ENCODE results near the gene CAMK1D.
A peak's percentile ranks its signal among the peaks of the same experiment; 100 is the strongest.
"Not testable (repeated sequence)": the region's sequence is repeated elsewhere in the genome, so short reads cannot be mapped to it uniquely, and the experiment has no call there.

Gene CAMK1D

DNA sequence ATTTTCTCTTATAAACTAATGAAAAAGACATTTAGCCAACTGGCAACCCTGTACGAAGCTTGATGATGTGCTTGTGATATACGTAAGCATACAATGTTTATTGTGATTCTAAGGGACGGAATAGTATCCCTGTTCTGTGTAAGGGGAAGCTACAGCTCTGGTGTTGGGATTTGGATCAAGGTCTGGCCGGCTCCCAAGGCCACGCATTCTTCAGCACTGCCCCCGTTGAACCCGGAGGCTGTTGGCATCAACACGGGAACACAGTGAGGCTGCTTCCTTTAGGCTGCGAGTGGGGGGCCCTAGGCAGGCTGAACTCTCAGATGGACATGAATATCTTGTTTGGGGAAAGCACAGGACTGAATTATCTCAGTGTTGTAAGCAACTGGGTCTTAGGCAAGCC is 180.6 kb downstream of the CAMK1D start:
- DNase-seq: no peak

- no peak for DNase-seq
These were observed 182.2 kb downstream of the CAMK1D start for GRCh38 chr10:12531305-12532220.

DNA sequence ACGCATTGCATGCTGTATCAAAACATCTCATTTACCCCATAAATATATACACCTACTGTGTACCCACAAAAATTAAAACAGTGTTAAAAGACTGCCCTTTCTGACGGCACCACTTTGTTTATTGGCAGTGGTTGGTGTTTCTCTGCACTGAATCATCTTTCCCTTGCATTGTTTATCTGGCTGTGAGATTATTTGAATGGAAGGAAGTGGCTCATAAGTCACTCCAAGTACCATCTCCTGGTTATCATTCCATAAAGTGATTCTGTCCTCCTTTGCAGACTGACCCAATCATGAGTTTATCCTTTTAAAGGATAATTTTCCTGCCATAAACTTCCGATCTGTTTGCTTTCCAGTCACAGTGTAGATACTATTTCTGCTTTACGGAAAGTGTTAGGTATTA is 183.8 kb downstream of the CAMK1D start:
- no peak for DNase-seq

DNA sequence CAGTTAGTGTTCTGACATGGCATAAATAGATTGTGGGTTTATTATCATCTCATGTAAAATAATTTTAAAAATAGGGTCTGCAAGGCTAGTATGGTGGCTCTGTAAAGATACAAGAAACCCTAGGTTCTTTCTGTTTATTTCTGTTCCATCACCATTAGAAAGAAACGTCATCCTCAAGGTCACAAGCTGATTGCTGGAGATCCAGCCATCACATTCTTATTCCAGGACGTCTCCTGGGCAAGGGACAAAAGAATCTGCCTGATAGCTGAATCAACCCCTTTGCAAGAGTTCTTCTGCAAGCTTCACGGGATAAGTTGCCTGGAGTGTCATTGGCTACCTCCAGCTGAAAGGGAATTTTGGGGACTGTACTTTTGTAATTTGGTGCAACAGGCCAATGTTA is 184.4 kb downstream of the CAMK1D start:
- DNase-seq: no peak

- DNase-seq: peak; percentile 20
These were observed 185.5 kb downstream of the CAMK1D start for GRCh38 chr10:12534824-12535223.

DNA sequence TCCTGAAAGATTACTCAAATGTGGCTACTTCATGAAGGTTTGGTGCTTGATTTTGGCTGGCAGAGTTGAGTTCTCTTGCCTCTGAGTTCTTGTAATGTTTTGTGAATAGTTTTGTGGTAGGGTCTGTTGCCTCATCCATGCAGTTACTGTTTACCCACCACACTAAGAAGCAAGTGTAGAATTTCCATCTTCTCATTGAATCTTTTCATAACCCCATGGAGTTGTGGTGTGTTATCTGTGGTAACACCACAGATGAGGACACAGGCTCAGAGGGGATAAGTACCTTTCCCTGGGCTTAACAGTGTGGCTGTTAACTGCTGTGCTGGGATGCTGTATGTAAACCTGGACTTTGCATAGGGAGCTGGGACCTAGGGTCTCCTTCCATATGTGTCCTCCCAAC is 186.3 kb downstream of the CAMK1D start:
- no peak for DNase-seq

DNA sequence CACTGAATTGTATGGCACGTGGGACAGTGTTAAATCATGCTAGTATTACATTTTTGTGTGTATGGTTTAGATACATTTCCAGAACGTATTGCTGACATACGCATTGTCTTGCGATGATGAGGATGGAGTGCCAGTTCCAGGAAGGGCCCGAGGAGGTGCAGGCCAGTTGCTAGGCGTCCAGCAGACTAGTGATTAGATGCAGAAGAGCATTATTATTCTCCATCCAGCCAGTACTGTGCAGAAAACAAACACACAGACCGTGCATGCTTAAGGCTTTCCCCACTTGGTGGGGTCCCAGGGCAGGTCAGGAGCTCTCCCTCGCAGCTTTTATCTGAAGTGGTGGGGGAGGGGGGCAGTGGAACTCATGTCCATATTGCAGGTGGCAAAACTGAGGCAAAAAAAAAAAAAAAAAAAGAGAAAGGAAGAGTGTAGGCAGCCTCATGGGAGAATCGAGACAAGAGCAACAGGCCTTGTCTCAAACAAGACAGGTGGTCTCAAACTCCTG is 189.2 kb downstream of the CAMK1D start:
- DNase-seq: no peak

DNA sequence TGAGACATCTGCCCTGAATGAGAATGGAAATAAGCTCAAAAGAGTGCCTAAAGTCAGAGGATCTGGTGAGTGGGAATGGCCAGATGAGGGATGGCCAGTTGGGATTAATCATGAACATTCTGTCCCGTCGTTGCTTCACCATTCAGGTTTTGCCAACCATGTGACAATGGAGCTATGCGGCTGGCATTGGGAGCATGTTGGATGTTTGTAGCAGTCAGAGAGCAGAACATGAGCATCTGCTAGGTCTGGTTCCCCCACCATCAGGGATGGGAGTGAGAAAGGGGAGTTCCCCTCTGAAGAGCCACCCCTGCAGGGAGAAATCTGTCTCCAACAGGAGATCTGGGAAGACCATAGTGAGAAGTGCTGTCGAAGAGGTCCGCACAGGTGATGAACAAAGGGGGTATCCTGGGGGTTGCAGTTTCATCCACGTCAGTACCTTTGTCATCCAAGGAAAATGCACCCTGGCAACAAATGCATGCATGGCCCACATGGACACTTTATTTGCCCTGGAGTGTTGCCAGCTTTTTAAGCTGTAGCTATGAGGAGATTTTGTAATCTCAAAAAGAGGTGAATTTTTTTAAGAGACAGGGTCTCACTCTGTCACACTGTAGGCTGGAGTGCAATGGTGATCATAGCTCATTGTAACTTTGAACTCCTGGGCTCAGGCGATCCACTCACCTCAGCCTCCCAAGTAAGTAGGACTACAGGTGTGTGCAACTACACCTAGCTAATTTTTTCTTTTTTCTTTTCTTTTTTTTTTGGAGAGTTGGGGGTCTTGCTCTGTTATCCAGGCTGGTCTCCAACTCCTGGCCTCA is 190.2 kb downstream of the CAMK1D start:
- no peak for DNase-seq

DNA sequence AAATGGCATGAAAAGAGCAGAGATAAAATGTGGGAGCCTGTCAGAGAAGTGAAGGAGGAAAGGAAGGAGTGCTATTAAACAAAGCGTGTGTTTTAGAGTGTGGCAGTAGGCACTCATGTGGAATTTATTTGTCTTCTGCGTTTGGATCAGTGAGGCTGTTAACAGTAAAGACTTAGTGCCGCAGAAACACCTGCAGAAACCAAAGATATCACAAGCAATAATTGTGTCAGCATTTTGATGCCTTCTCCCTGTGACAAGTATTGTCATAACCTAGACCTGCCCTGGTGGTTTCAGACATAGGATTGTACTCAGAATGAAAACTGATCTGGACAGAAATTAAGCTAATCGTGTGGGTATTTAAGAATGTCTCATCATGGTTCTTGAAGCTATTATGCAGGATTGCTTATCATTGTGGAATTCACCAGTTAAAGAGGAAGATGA is 191.0 kb downstream of the CAMK1D start:
- peak; percentile 79 for DNase-seq

GRCh38 chr10:12541446-12542067 is 192.2 kb downstream of the CAMK1D start:
- DNase-seq: no peak

- no peak for DNase-seq
These were observed 192.9 kb downstream of the CAMK1D start for GRCh38 chr10:12542133-12542670.

- no peak for DNase-seq
These were observed 194.2 kb downstream of the CAMK1D start for GRCh38 chr10:12543589-12543988.

- DNase-seq: not testable (repeated sequence)
These were observed 196.9 kb downstream of the CAMK1D start for GRCh38 chr10:12546160-12546802.

DNA sequence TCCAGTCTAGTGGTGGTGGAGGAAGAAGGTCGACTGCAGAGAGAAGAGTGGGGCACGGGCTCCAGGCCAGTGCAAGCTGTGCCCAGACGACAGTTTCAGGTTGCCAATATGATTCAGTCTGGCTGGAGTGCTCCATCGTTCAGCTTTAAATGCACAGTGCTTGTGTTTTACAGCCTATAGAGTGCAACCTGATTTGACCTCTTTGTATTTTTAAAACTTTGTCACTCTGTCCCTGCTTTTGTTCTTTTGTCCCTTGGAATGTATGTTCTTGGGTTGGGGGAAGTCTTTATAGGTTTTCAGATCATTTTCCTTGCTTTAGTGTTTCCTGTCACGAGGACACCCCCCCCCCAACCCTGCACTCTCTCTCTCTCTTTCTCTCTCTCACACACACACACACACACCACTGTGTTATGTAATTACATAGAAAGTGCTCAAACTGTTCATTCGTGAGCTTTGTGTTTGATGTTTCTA is 198.0 kb downstream of the CAMK1D start:
- no peak for DNase-seq

DNA sequence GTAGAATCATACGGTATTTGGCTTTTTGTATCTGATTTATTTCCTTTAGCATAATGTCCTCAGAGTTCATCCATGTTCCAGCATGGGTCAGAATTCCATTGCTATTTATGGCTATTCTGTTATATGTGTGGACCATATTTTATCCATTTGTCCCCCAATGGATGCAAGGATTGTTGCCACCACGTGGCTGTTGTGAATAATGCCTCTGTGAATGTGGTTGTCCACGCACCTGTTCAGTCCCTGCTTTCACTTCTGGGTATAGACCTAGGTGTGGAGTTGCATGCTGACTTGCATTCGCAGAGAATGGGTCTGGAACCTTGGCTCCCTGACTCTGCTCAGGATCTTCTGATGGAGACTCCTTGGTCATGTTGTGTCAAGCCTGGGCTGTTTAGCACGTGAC is 199.9 kb downstream of the CAMK1D start:
- no peak for DNase-seq

GRCh38 chr10:12550994-12551393 is 201.6 kb downstream of the CAMK1D start:
- no peak for DNase-seq

DNA sequence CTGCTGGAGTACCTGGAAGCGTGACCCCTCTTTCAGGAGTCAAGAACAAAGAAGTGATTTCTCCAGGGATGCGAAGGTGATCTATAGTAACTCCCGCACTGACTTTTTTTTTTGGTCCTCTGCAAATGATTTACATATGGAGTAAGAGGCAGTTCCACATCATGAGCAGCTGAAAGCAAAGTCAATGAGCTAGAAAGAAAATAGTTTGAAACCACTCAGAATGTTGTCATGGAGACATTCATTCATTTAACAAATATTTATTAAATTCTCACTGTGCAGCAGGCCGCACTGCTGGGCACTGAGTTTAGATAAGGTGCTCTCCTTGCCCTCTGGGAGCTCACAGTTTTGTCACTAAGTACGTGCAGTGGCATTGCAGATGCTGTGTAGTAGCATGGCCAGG is 206.7 kb downstream of the CAMK1D start:
- peak; percentile 15 for DNase-seq

DNA sequence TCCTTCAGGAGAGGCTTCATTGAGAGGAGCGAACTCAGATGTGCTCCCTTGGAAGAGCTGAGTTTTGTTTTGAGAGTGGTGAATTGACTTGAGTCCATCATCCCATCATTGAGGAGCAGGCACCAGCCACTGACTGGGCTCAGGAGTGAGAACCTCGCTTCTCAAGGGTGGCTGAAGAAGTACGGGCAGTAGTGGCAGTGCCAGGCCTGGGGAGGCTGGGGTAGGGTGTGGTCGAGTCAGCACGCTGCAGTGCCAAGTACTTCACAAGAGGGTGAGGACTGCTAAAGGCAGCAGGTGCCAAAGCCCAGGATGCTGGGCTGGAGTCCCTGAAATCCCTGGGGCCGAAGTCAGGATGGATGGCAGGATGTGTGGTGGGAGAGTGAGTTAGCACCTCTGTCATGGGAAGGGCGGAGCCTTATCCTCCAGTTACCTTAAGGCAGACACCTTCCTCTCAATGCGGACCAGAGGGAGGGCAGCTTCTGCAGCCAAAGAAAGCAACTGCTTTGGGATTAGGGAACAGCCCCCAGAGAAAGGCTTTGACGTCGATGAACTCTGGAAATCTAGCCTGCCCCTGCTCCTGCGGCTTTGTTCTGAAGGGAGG is 210.3 kb downstream of the CAMK1D start:
- no peak for DNase-seq

DNA sequence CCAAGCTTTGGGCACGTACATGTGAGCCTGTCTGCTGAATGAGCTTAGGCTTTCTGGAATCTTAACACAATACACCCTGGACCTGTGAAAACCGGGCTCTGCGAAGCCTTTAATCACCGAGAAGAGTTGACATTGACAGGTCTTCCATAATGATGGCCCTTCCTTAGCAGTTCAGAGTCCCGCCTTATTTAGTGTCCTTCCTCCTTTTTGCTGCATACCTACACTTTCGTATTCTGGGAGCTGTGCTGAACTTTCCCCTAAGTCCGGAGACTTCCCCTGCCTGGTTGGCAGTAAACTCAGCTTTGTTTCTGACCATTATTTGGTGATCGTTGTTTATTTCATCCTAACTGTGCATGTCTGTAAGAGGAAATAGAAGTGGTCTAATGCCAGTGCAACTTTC is 212.0 kb downstream of the CAMK1D start:
- no peak for DNase-seq

- no peak for DNase-seq
These were observed 212.4 kb downstream of the CAMK1D start for GRCh38 chr10:12561720-12562119.

DNA sequence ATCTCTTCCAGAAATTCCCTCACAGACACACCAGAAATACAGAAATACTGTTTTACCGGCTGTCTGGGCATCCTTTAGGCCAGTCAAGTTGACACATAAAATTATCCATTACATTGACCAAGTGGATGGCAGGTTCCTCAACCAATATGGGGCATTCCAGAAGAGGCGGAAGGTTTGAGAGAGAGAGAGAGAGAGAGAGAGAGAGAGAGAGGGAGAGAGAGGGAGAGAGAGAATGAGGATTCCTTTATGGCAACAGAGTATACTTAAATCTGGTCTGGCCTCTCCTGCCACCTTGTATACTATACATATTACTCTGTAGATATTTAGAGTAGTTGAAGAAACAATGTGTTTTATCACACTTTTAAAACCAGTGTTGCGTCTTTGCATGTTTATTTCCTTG is 214.1 kb downstream of the CAMK1D start:
- DNase-seq: no peak

- peak; percentile 45 for DNase-seq
These were observed 214.8 kb downstream of the CAMK1D start for GRCh38 chr10:12564173-12564572.

Measured in fibroblast of skin of right biceps (primary cell).